ENCODE data around the gene DMP1. TPM values are rescaled to one million over a fixed set of nuclear protein-coding genes. Genes with fewer than 3 reads are reported as not detected.

Gene DMP1
- total and polyA plus RNA-seq, 2 of the 8 experiments (the other 6 are each of a cell fraction or from before 2014, with no cell fraction given) = 0.05 to 0.17 TPM

DNA sequence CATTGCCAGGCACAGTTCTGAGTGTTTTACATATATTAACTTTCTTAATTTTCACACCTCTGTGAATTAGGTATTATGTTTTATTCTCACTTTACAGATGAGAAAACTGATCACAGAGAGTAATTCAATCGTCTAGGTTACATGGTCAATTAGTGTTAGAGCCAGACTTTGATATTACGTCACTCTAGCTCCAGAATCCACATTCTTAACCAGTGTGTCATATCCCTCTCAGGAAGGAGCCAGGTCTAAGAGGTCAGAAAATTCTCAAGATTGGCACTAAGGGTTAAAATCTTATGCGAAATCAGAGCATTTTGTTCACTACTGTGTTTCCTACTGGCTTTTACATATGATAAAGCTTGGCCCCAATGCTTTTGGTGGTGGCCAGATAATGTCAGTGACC, 7.4 kb downstream of the DMP1 start:
- no peak overlapping the region for H2BK20ac ChIP-seq (ENCODE audit: low read length)
- no peak overlapping the region for H4K5ac ChIP-seq (ENCODE audit: insufficient read length, low read depth, low read length)
- H3K27ac ChIP-seq (ENCODE audit: low read depth, low read length) = no peak overlapping the region
- no peak overlapping the region for H3K4ac ChIP-seq (replicated peaks; ENCODE audit: insufficient read length, low read depth, low read length)
- WGBS, 2 experiments (ENCODE audit: extremely low coverage in 1 of 2, insufficient coverage in 1 of 2, insufficient read length in 1 of 2, insufficient replicate concordance in 2 of 2, low coverage in 1 of 2, low lambda C conversion rate in 2 of 2, missing lambda C conversion rate in 1 of 2) = 88% methylated on average over 3 of the region's 3 CpGs; no CpG with 5 or more reads in 1 of the 2 experiments
- no peak overlapping the region for H3K9ac ChIP-seq (replicated peaks in 1 of 4; ENCODE audit: extremely low read depth in 1 of 4, low read depth in 3 of 4, low read length in 3 of 4)
- TF ChIP-seq SAP30 (IDR thresholded peaks at IDR 0.05; ENCODE audit: insufficient read depth, insufficient replicate concordance, low read length) = no peak
- TF ChIP-seq RBBP5 (IDR thresholded peaks at IDR 0.05; ENCODE audit: borderline replicate concordance, low read depth, low read length) = no peak
- no peak for TF ChIP-seq CTBP2 (IDR thresholded peaks at IDR 0.05; ENCODE audit: borderline replicate concordance, insufficient read depth, insufficient read length, low read length)
- TF ChIP-seq EGR1 (IDR thresholded peaks at IDR 0.05; ENCODE audit: borderline replicate concordance, low read depth, low read length) = no peak
- no peak for TF ChIP-seq FOSL1 (IDR thresholded peaks at IDR 0.05; ENCODE audit: insufficient read depth, low read depth, low read length)
- no peak for TF ChIP-seq SUZ12 (IDR thresholded peaks at IDR 0.05; ENCODE audit: low read length)
- TF ChIP-seq, protein P1, sequence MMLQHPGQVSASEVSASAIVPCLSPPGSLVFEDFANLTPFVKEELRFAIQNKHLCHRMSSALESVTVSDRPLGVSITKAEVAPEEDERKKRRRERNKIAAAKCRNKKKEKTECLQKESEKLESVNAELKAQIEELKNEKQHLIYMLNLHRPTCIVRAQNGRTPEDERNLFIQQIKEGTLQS (IDR thresholded peaks at IDR 0.05; ENCODE audit: insufficient read depth, low read depth, low read length) = no peak
- no peak for DNase-seq (ENCODE audit: low read depth in 1 of 2, low spot score in 2 of 2)
- no peak overlapping the region for H2BK15ac ChIP-seq (ENCODE audit: low read length)
- H2BK5ac ChIP-seq (ENCODE audit: low read depth, low read length) = no peak overlapping the region
- no peaks in the 10 kb centered on the region for H3K79me2 ChIP-seq (ENCODE audit: control insufficient read depth in 1 of 2, insufficient read depth in 2 of 2, low read length in 2 of 2)
- no peaks in the 10 kb centered on the region for H3K79me1 ChIP-seq (ENCODE audit: low read depth, low read length)
- H3K18ac ChIP-seq (ENCODE audit: extremely low read depth, low read length) = no peak overlapping the region
- no peaks in the 10 kb centered on the region for H4K20me1 ChIP-seq (replicated peaks in 1 of 2; ENCODE audit: control insufficient read depth in 1 of 2, insufficient read depth in 2 of 2, low read length in 2 of 2)
- H3K4me2 ChIP-seq (ENCODE audit: insufficient read depth in 1 of 2, low read depth in 2 of 2, low read length in 2 of 2) = no peak overlapping the region
- H2BK120ac ChIP-seq (replicated peaks; ENCODE audit: low read depth, low read length) = no peak overlapping the region
- no peaks in the 10 kb centered on the region for H3K23me2 ChIP-seq (ENCODE audit: low read depth, low read length)
- FAIRE-seq = no peak
- H2AK5ac ChIP-seq (ENCODE audit: low read depth, low read length) = no peak overlapping the region
- no peak overlapping the region for H3K23ac ChIP-seq (ENCODE audit: insufficient read length)
- H4K91ac ChIP-seq (replicated peaks; ENCODE audit: insufficient read length, low read length) = no peak overlapping the region
- no peak overlapping the region for H3K4me3 ChIP-seq (ENCODE audit: extremely low read depth in 1 of 4, insufficient read depth in 2 of 4, low read depth in 3 of 4, low read length in 4 of 4)
- no peak overlapping the region for H2BK12ac ChIP-seq (ENCODE audit: low read depth, low read length)
- H2AFZ ChIP-seq (ENCODE audit: low read length) = no peak overlapping the region
- H4K8ac ChIP-seq (ENCODE audit: extremely low read depth, insufficient read depth, low read length) = no peak overlapping the region
- no peaks in the 10 kb centered on the region for H3K36me3 ChIP-seq (ENCODE audit: control insufficient read depth in 2 of 4, insufficient read depth in 4 of 4, low read length in 3 of 4)
- no peaks in the 10 kb centered on the region for H3K9me3 ChIP-seq (ENCODE audit: insufficient read depth in 2 of 2, low read depth in 1 of 2, low read length in 1 of 2)
- H3K56ac ChIP-seq (replicated peaks; ENCODE audit: insufficient read length, low read depth, low read length) = no peak overlapping the region
- ChIA-PET POLR2A (ENCODE audit: partially characterized antibody) (interaction anchor here (0.9 to 1.1 kb wide), 2 partner anchors 9 to 128 kb away, joined by 3 to 5 read pairs; no protein-coding TSS in a partner anchor), CTCF (ENCODE audit: partially characterized antibody) (interaction anchor here (0.7 to 4.4 kb wide), 5 partner anchors 22 to 191 kb away, joined by 3 to 21 read pairs (median 3); no protein-coding TSS in a partner anchor)
- H3K14ac ChIP-seq (ENCODE audit: insufficient read length) = no peak overlapping the region
- H3K4me1 ChIP-seq (replicated peaks in 1 of 4; ENCODE audit: control insufficient read depth in 3 of 4, insufficient read depth in 4 of 4, low read length in 3 of 4) = peaks cover 0 to 5% (median 0%) of the 10 kb centered on the region in 4 experiments; a peak in 3 of 7 replicates
- no peaks in the 10 kb centered on the region for H3K27me3 ChIP-seq (replicated peaks in 1 of 4; ENCODE audit: control insufficient read depth in 3 of 4, extremely low read depth in 1 of 4, insufficient read depth in 3 of 4, low read length in 3 of 4)
